HUES6 (cell line): ENCODE data around the gene CDK11B.
A peak's percentile ranks its signal among the peaks of the same experiment; 100 is the strongest.

Source experiments
- H3K27ac ChIP-seq: 2 replicates; pipeline ENCODE4 v1.7.0; 2013; ENCODE audit warnings: low read depth, mild to moderate bottlenecking, low read length, inconsistent platforms
- H3K27me3 ChIP-seq: 2 replicates; pipeline ENCODE4 v1.6.1; 2013; ENCODE audit warnings: low read length; ENCODE audit not compliant: control insufficient read depth, insufficient read depth
- H3K36me3 ChIP-seq: 2 replicates; pipeline ENCODE4 v1.6.1; 2013; ENCODE audit warnings: low read length; ENCODE audit not compliant: control insufficient read depth, insufficient read depth
- H3K4me1 ChIP-seq: 2 replicates; pipeline ENCODE4 v1.6.1; 2013; ENCODE audit warnings: low read length; ENCODE audit not compliant: control insufficient read depth, insufficient read depth
- H3K4me3 ChIP-seq: 2 replicates; pipeline ENCODE4 v1.5.1; 2013; ENCODE audit warnings: low read depth, low read length
- H3K9ac ChIP-seq: one replicate; pipeline ENCODE4 v1.6.1; 2013; ENCODE audit warnings: mild to moderate bottlenecking, low read length
- H3K9me3 ChIP-seq: 2 replicates; pipeline ENCODE4 v1.6.1; 2013; ENCODE audit warnings: low read depth, low read length; ENCODE audit not compliant: control insufficient read depth, insufficient read depth

The CDK11B gene

DNA sequence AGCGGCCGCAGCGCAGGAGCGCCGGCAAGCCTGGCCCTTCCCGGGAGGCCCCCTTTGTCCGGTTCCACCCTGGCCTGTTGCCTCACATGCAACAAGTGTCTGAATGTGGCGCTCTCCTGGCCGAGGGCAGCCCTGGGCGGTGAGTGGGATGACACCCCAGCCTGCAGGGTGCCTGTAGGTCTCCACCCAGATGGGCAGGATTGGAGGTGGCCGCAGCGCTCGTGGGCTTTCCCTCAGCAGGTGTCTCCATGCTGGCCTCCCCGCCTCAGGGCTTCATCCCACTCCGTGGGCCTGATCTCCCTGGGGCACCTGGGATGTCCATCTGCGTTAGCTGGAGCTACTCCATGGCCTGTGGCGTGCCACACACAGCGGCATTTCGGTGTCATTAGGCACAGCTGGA is 42.0 kb downstream of the CDK11B start:
- Histone ChIP-seq H3K4me1 (peaks cover 13% of the 10 kb centered on the region; the same call in 1 of the 2 replicates), H3K4me3 (peak overlapping the region; percentile 99), H3K9ac (peak overlapping the region; percentile 7), H3K27ac (no peak overlapping the region), H3K27me3 (no peaks in the 10 kb centered on the region), H3K9me3 (no peaks in the 10 kb centered on the region), H3K36me3 (peaks cover 6% of the 10 kb centered on the region)

DNA sequence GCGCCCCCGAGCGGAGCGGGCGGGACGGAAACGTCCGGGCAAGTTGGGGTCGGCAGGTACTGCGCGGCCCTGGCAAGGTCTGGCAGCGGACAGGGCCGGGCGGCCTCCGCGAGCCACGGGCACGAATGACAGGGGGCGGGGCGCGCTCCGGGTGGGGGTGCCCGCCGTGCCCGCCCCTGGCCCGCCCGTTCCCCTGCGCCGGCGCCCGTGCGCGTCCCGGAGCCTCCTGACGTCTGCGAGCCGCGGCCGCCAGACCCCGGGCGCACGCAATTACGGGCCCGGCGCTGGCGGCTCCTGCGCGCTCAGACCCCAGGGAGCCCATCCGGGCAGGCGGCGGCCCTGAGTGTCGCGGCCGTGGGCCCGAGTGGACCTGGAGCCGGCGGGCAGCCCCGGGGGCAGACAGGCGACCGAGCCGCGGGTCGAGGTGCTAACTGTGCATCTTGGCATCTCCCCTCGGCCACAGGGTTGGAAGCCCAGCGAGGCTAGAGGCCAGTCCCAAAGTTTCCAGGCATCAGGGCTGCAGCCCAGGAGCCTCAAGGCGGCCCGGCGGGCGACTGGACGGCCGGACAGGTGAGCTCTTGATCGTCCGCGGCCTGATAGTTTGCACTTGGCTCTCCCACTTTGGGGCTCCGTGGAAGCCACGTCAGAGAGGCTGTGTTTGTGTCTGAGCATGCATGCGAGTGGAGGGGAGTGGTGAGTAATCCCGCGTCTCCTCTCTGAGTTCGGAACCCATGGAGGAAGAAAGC is 42.6 kb downstream of the CDK11B start:
- Histone ChIP-seq H3K9me3 (no peaks in the 10 kb centered on the region), H3K36me3 (peaks cover 6% of the 10 kb centered on the region), H3K27me3 (no peaks in the 10 kb centered on the region), H3K4me1 (peaks cover 13% of the 10 kb centered on the region; the same call in 1 of the 2 replicates), H3K9ac (peak overlapping the region; percentile 99), H3K4me3 (peak overlapping the region; percentile 99), H3K27ac (no peak overlapping the region)

DNA sequence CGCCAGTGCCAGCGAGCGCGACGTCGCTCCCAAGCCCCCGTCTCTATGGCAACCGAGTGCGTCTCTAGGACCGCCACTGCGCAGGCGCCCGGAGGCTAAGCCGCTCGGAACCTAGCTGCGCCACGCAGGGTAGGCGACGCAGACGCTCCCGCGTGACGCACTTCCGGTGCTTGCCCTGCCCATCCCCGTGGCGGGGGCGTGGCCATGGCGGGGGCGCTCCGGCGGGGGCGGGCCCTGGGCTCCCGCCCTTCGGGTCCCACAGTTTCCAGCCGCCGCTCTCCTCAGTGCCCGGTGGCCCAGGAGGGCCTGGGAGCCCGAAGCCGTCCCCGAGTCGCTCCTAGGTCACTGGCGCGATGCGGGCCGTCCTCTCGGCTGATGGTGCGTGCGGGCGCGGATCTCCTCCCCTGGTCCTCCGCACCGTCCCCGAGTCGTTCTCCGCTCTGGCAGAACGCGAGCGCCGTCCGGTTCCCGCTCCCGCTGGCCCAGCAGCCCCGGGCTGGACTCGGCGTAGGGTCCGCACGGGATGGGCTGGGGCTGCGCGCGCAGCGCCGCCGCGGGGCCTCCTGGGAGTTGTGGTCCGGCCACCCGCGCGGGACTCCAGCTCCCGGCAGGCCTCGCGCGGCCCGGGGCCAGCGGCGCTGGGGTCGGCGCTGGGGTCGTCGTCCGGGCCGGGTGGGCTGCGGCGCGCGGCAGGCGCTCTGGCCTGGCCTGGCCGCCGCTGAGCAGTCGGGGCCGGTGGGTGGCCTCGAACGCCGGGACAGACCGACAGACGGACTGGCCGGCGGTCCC is 43.4 kb downstream of the CDK11B start, which contains the start of gene MIB2:
Gene MIB2 (plus strand): TSS at position 245 of the 789 bp plus-strand sequence. CDS start 7,953 bp downstream, outside the sequence.
- peaks cover 6% of the 10 kb centered on the region for H3K36me3 ChIP-seq
- peak within 1 kb of the TSS; percentile 99 for H3K4me3 ChIP-seq
- H3K9ac ChIP-seq: peak within 1 kb of the TSS; percentile 99
- peaks cover 13% of the 10 kb centered on the region; the same call in 1 of the 2 replicates for H3K4me1 ChIP-seq
- H3K27ac ChIP-seq: peak within 1 kb of the TSS; percentile 99
- no peaks in the 10 kb centered on the region for H3K27me3 ChIP-seq
- no peaks in the 10 kb centered on the region for H3K9me3 ChIP-seq

DNA sequence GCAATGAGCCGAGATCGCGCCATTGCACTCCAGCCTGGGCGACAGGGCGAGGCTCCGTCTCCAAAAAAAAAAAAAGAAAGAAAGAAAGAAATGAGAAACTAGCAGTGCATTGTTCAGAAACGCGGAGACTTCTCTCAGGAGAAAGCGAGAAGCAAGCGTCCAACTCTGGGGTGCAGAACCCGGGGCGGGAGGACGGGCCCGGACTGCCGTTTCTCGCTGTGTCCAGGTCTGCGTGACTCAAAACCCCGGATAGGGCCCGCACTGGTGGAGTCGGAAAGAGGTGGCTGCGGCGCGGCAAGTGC is 43.9 kb downstream of the CDK11B start:
- H3K9ac ChIP-seq: peak overlapping the region; percentile 67
- H3K36me3 ChIP-seq: peaks cover 6% of the 10 kb centered on the region
- H3K9me3 ChIP-seq: no peaks in the 10 kb centered on the region
- H3K4me3 ChIP-seq: peak overlapping the region; percentile 99
- peaks cover 13% of the 10 kb centered on the region; the same call in 1 of the 2 replicates for H3K4me1 ChIP-seq
- no peak overlapping the region for H3K27ac ChIP-seq
- no peaks in the 10 kb centered on the region for H3K27me3 ChIP-seq

DNA sequence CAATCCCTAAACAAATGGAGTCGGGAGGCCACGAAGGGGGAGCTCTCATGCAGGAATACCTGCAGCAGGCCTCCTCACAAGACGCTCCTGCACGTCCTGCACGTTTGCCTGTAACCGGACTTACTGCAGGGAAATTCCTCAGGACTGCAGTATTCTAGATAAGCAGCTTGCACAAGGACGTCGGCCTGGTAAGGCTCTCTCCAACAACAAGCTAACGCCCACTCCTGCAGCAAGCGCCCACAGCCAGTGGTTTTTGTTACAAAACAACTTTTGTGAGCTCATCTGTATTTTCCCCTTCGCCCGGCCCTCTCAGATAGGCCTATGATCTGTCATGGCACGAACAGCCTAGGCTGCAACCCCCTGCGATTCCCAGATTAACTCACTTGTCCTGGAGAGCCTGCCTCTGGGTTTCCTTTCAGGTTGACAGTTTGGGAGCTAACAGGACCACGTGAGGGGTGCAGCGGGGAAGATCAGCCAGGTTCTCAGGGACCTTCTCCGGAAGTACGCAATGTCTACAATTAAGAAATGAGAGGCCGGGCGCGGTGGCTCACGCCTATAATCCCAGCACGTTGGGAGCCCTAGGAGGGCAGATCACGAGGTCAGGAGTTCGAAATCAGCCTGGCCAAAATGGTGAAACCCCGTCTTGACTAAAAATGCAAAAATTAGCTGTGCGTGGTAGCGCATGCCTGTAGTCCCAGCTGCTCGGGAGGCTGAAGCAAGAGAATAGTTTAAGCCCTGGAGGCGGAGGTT is 44.4 kb downstream of the CDK11B start:
- H3K9ac ChIP-seq: peak overlapping the region; percentile 67
- H3K4me1 ChIP-seq: peaks cover 13% of the 10 kb centered on the region; the same call in 1 of the 2 replicates
- H3K27me3 ChIP-seq: no peaks in the 10 kb centered on the region
- peaks cover 6% of the 10 kb centered on the region for H3K36me3 ChIP-seq
- H3K27ac ChIP-seq: no peak overlapping the region
- H3K4me3 ChIP-seq: peak overlapping the region; percentile 99
- no peaks in the 10 kb centered on the region for H3K9me3 ChIP-seq

DNA sequence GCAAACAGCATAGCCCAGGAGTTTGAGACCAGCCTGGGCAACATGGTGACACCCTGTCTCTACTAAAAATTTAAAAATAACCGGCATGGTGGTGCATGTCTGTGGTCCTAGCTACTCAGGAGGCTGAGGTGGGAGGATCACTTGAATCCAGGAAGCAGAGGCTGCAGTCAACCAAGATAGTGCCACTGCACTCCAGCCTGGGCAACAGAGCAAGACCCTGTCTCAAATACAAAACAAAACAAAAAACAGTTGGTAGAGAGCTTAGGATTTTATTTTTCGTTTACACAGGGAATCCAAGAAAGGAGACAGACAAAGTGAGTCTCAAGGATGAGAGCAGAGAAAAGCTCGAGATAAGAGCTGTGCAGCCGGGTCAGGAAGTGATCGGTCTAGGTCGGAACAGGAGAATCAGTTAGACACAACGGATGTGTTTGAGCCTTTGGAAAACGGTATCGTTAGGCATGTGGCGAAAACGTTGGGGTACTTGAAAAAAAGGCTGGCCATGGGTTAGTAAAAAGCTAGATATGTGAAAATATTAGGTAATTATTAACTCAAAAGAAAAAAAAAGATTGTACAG is 45.2 kb downstream of the CDK11B start:
- Histone ChIP-seq H3K27ac (no peak overlapping the region), H3K9ac (no peak overlapping the region)

DNA sequence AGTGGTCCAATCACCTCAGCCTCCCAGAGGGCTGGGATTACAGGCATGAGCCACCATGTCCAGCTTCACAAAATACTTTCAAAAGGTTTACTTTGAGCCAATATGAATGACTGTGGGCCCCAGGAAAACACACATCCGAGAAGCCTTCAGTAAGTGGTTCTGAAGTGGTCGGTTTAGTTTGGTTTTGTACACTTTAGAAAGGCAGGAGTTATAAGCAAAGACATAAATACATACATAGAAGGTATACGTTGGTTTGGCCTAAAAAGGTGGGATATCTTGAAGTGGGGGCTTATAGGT is 46.8 kb downstream of the CDK11B start:
- no peaks in the 10 kb centered on the region for H3K9me3 ChIP-seq
- no peaks in the 10 kb centered on the region for H3K36me3 ChIP-seq
- H3K4me3 ChIP-seq: no peak overlapping the region
- no peaks in the 10 kb centered on the region for H3K27me3 ChIP-seq
- H3K27ac ChIP-seq: no peak overlapping the region
- peaks cover 13% of the 10 kb centered on the region; the same call in 1 of the 2 replicates for H3K4me1 ChIP-seq
- H3K9ac ChIP-seq: no peak overlapping the region

More for the DNA sequence above, 45.2 kb downstream of the CDK11B start:
- Histone ChIP-seq H3K9me3 (no peaks in the 10 kb centered on the region), H3K27me3 (no peaks in the 10 kb centered on the region), H3K4me3 (peak overlapping the region; percentile 99), H3K4me1 (peaks cover 13% of the 10 kb centered on the region; the same call in 1 of the 2 replicates), H3K36me3 (peaks cover 6% of the 10 kb centered on the region)

DNA sequence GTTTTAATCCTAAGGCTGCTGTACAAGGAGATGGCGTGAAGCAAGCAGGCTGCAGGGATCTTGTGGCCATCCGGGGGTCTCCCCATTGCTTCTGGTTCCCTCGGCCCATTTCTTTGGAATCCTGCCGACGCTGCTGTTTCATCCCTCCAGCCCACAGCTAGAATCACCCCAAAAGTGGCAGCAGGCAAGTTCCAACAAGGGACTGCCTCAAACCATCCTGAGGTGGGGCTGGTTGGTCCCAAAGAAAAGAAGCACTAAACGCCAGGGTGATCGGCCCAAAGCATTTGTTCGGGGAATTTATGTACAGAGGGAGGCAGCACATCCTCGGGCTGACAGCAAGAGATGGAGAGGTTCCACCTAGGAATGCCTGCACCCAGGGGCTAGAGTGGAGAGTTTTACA is 48.0 kb downstream of the CDK11B start:
- no peak overlapping the region for H3K9ac ChIP-seq
- H3K27me3 ChIP-seq: no peaks in the 10 kb centered on the region
- H3K9me3 ChIP-seq: no peaks in the 10 kb centered on the region
- no peak overlapping the region for H3K27ac ChIP-seq
- no peaks in the 10 kb centered on the region for H3K36me3 ChIP-seq
- peaks cover 6% of the 10 kb centered on the region; the same call in 1 of the 2 replicates for H3K4me1 ChIP-seq
- no peak overlapping the region for H3K4me3 ChIP-seq

DNA sequence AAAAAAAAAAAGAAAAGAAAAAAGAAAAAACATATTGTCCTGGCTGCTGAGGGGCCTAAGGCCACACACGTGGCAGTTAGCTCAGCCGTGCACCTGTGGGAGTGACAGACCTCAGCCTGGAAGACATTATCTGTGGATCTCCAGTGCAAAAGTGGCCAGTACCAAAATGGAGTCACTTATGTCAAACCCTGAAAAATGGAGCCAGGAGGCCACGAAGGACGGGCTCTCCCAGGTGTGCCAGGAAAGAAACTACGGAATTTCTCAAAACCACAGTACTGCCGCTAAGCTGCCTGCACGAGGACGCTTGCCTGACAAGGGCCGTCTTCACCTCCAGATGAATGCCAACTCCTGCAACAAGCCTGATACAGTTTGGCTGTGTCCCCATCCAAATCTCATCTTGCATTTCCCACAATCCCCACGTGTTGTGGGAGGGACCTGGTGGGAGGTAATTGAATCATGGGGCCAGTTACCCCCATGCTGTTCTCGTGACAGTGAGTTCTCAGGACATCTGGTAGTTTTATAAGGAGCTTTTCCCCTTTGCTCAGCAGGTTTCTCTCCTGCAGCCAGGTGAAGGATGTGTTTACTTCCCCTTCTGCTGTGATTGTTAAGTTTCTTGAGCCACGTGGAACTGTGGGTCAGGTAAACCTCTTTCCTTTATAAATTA is 48.9 kb downstream of the CDK11B start:
- Histone ChIP-seq H3K27ac (no peak overlapping the region), H3K4me1 (peaks cover 6% of the 10 kb centered on the region; the same call in 1 of the 2 replicates), H3K27me3 (peaks cover 1% of the 10 kb centered on the region; the same call in 1 of the 2 replicates), H3K36me3 (no peaks in the 10 kb centered on the region), H3K4me3 (no peak overlapping the region), H3K9ac (no peak overlapping the region), H3K9me3 (no peaks in the 10 kb centered on the region)

DNA sequence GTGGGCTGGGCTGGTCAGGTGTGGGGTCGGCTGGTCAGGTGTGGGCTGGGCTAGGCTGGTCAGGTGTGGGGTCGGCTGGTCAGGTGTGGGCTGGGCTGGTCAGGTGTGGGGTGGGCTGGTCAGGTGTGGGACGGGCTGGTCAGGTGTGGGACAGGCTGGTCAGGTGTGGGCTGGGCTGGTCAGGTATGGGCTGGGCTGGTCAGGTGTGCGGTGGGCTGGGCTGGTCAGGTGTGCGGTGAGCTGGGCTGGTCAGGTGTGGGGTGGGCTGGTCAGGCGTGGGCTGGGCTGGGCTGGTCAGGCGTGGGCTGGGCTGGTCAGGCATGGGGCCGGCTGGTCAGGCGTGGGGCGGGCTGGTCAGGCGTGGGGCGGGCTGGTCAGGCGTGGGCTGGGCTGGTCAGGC is 52.6 kb downstream of the CDK11B start:
- Histone ChIP-seq H3K27me3 (peaks cover 37% of the 10 kb centered on the region), H3K4me3 (no peak overlapping the region), H3K36me3 (no peaks in the 10 kb centered on the region), H3K9me3 (no peaks in the 10 kb centered on the region), H3K27ac (no peak overlapping the region), H3K9ac (no peak overlapping the region), H3K4me1 (no peaks in the 10 kb centered on the region)
